Fibroblast of gingiva (primary cell): ENCODE data around the gene SERPINF2.
"Not testable (repeated sequence)": the region's sequence is repeated elsewhere in the genome, so short reads cannot be mapped to it uniquely, and the experiment has no call there.

Experiments used
- DNase-seq: peaks from one replicate; pipeline ENCODE4 v3.0.0-alpha.2; 2011; ENCODE audit warnings: low read depth

SERPINF2 gene

GRCh38 chr17:1742371-1743087 is at the start of gene SERPINF2:
SERPINF2 (plus strand) TSS chr17:1742871; CDS start chr17:1744996, 2,125 bp downstream.
- DNase-seq = no peak

- DNase-seq = no peak
These were observed 49.3 kb upstream of the SERPINF2 start for GRCh38 chr17:1693339-1693738.

GRCh38 chr17:1695365-1695764 is 47.3 kb upstream of the SERPINF2 start:
- no peak for DNase-seq

GRCh38 chr17:1697681-1698080 is 45.0 kb upstream of the SERPINF2 start:
- DNase-seq = no peak

- DNase-seq = not testable (repeated sequence)
These were observed 42.8 kb upstream of the SERPINF2 start for GRCh38 chr17:1699891-1700290.

GRCh38 chr17:1703063-1703462 is 39.6 kb upstream of the SERPINF2 start:
- no peak for DNase-seq

- DNase-seq = no peak
These were observed 37.7 kb upstream of the SERPINF2 start for GRCh38 chr17:1705004-1705403.

GRCh38 chr17:1707107-1707506 is 35.6 kb upstream of the SERPINF2 start:
- no peak for DNase-seq

GRCh38 chr17:1708791-1709346 is 33.8 kb upstream of the SERPINF2 start:
- not testable (repeated sequence) for DNase-seq

- DNase-seq = no peak
These were observed 33.2 kb upstream of the SERPINF2 start for GRCh38 chr17:1709403-1709951.

GRCh38 chr17:1709971-1710806 is 32.5 kb upstream of the SERPINF2 start, which contains the start of gene TLCD2:
TLCD2 (minus strand) TSS chr17:1710377; CDS start chr17:1710242, 135 bp downstream.
- peak; percentile 67 for DNase-seq

- peak; percentile 34 for DNase-seq
These were observed 31.7 kb upstream of the SERPINF2 start for GRCh38 chr17:1710807-1711553.

GRCh38 chr17:1711804-1712203 is 30.9 kb upstream of the SERPINF2 start:
- no peak for DNase-seq

GRCh38 chr17:1712271-1712670 is 30.4 kb upstream of the SERPINF2 start:
- no peak for DNase-seq

GRCh38 chr17:1713160-1713877 is 29.4 kb upstream of the SERPINF2 start:
- DNase-seq = no peak

GRCh38 chr17:1713878-1714426 is 28.7 kb upstream of the SERPINF2 start:
- DNase-seq = peak; percentile 34

GRCh38 chr17:1714427-1714979 is 28.2 kb upstream of the SERPINF2 start:
- DNase-seq = peak; percentile 99

- DNase-seq = peak; percentile 96
These were observed 27.5 kb upstream of the SERPINF2 start for GRCh38 chr17:1714980-1715802.

GRCh38 chr17:1715803-1716075 is 26.9 kb upstream of the SERPINF2 start:
- no peak for DNase-seq
